Measurements from ENCODE around the gene NELL2.
"Not testable (repeated sequence)": the region's sequence is repeated elsewhere in the genome, so short reads cannot be mapped to it uniquely, and the experiment has no call there.

NELL2 gene

GRCh38 chr12:44875954-44876543 lies at the start of gene NELL2:
NELL2 (minus strand) TSS chr12:44876315; CDS start chr12:44875869, 446 bp downstream.
- H3K9me3 Mint-ChIP-seq: peaks cover 11% of the 10 kb centered on the region
- H3K27me3 Mint-ChIP-seq: peaks cover 23% of the 10 kb centered on the region
- peaks cover 5% of the 10 kb centered on the region for H3K36me3 Mint-ChIP-seq (ENCODE audit: low read depth)
- peak within 1 kb of the TSS; percentile 98 for H3K4me3 Mint-ChIP-seq
- H3K4me1 Mint-ChIP-seq (ENCODE audit: low read depth): peaks cover 39% of the 10 kb centered on the region
- H3K27ac Mint-ChIP-seq: peak within 1 kb of the TSS; percentile 90

GRCh38 chr12:44921736-44922135 lies 45.6 kb upstream of the NELL2 start:
- H3K27ac Mint-ChIP-seq: no peak overlapping the region
- H3K4me1 Mint-ChIP-seq (ENCODE audit: low read depth): no peaks in the 10 kb centered on the region
- H3K4me3 Mint-ChIP-seq: no peak overlapping the region
- H3K27me3 Mint-ChIP-seq: no peaks in the 10 kb centered on the region
- H3K36me3 Mint-ChIP-seq (ENCODE audit: low read depth): no peaks in the 10 kb centered on the region
- no peaks in the 10 kb centered on the region for H3K9me3 Mint-ChIP-seq

GRCh38 chr12:44917141-44917540 lies 41.0 kb upstream of the NELL2 start:
- no peaks in the 10 kb centered on the region for H3K9me3 Mint-ChIP-seq
- no peak overlapping the region for H3K27ac Mint-ChIP-seq
- H3K4me1 Mint-ChIP-seq (ENCODE audit: low read depth): no peaks in the 10 kb centered on the region
- no peaks in the 10 kb centered on the region for H3K36me3 Mint-ChIP-seq (ENCODE audit: low read depth)
- no peak overlapping the region for H3K4me3 Mint-ChIP-seq
- H3K27me3 Mint-ChIP-seq: no peaks in the 10 kb centered on the region

GRCh38 chr12:44915958-44916357 lies 39.8 kb upstream of the NELL2 start:
- Mint-ChIP-seq H3K4me3 (no peak overlapping the region), H3K27me3 (no peaks in the 10 kb centered on the region), H3K4me1 (ENCODE audit: low read depth) (no peaks in the 10 kb centered on the region), H3K36me3 (ENCODE audit: low read depth) (no peaks in the 10 kb centered on the region), H3K9me3 (no peaks in the 10 kb centered on the region), H3K27ac (peak overlapping the region; percentile 14)

- Mint-ChIP-seq H3K27me3 (no peaks in the 10 kb centered on the region), H3K27ac (no peak overlapping the region), H3K4me3 (no peak overlapping the region), H3K4me1 (ENCODE audit: low read depth) (no peaks in the 10 kb centered on the region), H3K36me3 (ENCODE audit: low read depth) (no peaks in the 10 kb centered on the region), H3K9me3 (peaks cover 4% of the 10 kb centered on the region)
These were observed 28.2 kb upstream of the NELL2 start for GRCh38 chr12:44904321-44904720.

- H3K4me3 Mint-ChIP-seq; H3K36me3 Mint-ChIP-seq (ENCODE audit: low read depth); H3K4me1 Mint-ChIP-seq (ENCODE audit: low read depth); H3K27me3 Mint-ChIP-seq; H3K27ac Mint-ChIP-seq: not testable (repeated sequence)
- H3K9me3 Mint-ChIP-seq: peaks cover 16% of the 10 kb centered on the region
These were observed 22.0 kb upstream of the NELL2 start for GRCh38 chr12:44898108-44898507.

GRCh38 chr12:44889926-44890325 lies 13.8 kb upstream of the NELL2 start:
- Mint-ChIP-seq H3K9me3 (peaks cover 3% of the 10 kb centered on the region), H3K27me3 (no peaks in the 10 kb centered on the region), H3K36me3 (ENCODE audit: low read depth) (no peaks in the 10 kb centered on the region), H3K27ac (no peak overlapping the region), H3K4me3 (no peak overlapping the region), H3K4me1 (ENCODE audit: low read depth) (no peaks in the 10 kb centered on the region)

GRCh38 chr12:44889162-44889561 lies 13.0 kb upstream of the NELL2 start:
- Mint-ChIP-seq H3K4me1 (ENCODE audit: low read depth) (no peaks in the 10 kb centered on the region), H3K36me3 (ENCODE audit: low read depth) (no peaks in the 10 kb centered on the region), H3K27me3 (no peaks in the 10 kb centered on the region), H3K9me3 (peaks cover 3% of the 10 kb centered on the region), H3K4me3 (no peak overlapping the region), H3K27ac (no peak overlapping the region)

- Mint-ChIP-seq H3K27me3 (no peaks in the 10 kb centered on the region), H3K4me1 (ENCODE audit: low read depth) (no peaks in the 10 kb centered on the region), H3K36me3 (ENCODE audit: low read depth) (no peaks in the 10 kb centered on the region), H3K4me3 (no peak overlapping the region), H3K27ac (no peak overlapping the region), H3K9me3 (peaks cover 8% of the 10 kb centered on the region)
These were observed 9.8 kb upstream of the NELL2 start for GRCh38 chr12:44885902-44886301.

- peaks cover 8% of the 10 kb centered on the region for H3K4me1 Mint-ChIP-seq (ENCODE audit: low read depth)
- peaks cover 15% of the 10 kb centered on the region for H3K27me3 Mint-ChIP-seq
- H3K9me3 Mint-ChIP-seq: peaks cover 16% of the 10 kb centered on the region
- no peak overlapping the region for H3K27ac Mint-ChIP-seq
- H3K4me3 Mint-ChIP-seq: no peak overlapping the region
- H3K36me3 Mint-ChIP-seq (ENCODE audit: low read depth): no peaks in the 10 kb centered on the region
These were observed 5.1 kb upstream of the NELL2 start for GRCh38 chr12:44881197-44881596.

- peaks cover 16% of the 10 kb centered on the region for H3K9me3 Mint-ChIP-seq
- peak overlapping the region; percentile 70 for H3K27ac Mint-ChIP-seq
- peak overlapping the region; percentile 94 for H3K4me3 Mint-ChIP-seq
- H3K27me3 Mint-ChIP-seq: peaks cover 23% of the 10 kb centered on the region
- peaks cover 5% of the 10 kb centered on the region for H3K36me3 Mint-ChIP-seq (ENCODE audit: low read depth)
- peaks cover 32% of the 10 kb centered on the region for H3K4me1 Mint-ChIP-seq (ENCODE audit: low read depth)
These were observed 662 bp upstream of the NELL2 start for GRCh38 chr12:44876544-44877410.

- peaks cover 23% of the 10 kb centered on the region for H3K27me3 Mint-ChIP-seq
- peaks cover 45% of the 10 kb centered on the region for H3K4me1 Mint-ChIP-seq (ENCODE audit: low read depth)
- H3K4me3 Mint-ChIP-seq: peak overlapping the region; percentile 98
- peak overlapping the region; percentile 90 for H3K27ac Mint-ChIP-seq
- peaks cover 8% of the 10 kb centered on the region for H3K36me3 Mint-ChIP-seq (ENCODE audit: low read depth)
- H3K9me3 Mint-ChIP-seq: peaks cover 11% of the 10 kb centered on the region
These were observed 630 bp downstream of the NELL2 start for GRCh38 chr12:44875417-44875953.

- H3K36me3 Mint-ChIP-seq (ENCODE audit: low read depth): peaks cover 13% of the 10 kb centered on the region
- peaks cover 23% of the 10 kb centered on the region for H3K27me3 Mint-ChIP-seq
- peaks cover 11% of the 10 kb centered on the region for H3K9me3 Mint-ChIP-seq
- H3K4me1 Mint-ChIP-seq (ENCODE audit: low read depth): peaks cover 50% of the 10 kb centered on the region
- H3K27ac Mint-ChIP-seq: peak overlapping the region; percentile 90
- peak overlapping the region; percentile 98 for H3K4me3 Mint-ChIP-seq
These were observed 1.1 kb downstream of the NELL2 start for GRCh38 chr12:44874981-44875416.

- peaks cover 22% of the 10 kb centered on the region for H3K27me3 Mint-ChIP-seq
- peak overlapping the region; percentile 98 for H3K4me3 Mint-ChIP-seq
- peaks cover 61% of the 10 kb centered on the region for H3K4me1 Mint-ChIP-seq (ENCODE audit: low read depth)
- H3K27ac Mint-ChIP-seq: peak overlapping the region; percentile 90
- H3K36me3 Mint-ChIP-seq (ENCODE audit: low read depth): peaks cover 23% of the 10 kb centered on the region
- H3K9me3 Mint-ChIP-seq: peaks cover 4% of the 10 kb centered on the region
These were observed 2.2 kb downstream of the NELL2 start for GRCh38 chr12:44873898-44874297.

GRCh38 chr12:44869503-44869902 lies 6.6 kb downstream of the NELL2 start:
- peak overlapping the region; percentile 74 for H3K4me3 Mint-ChIP-seq
- no peaks in the 10 kb centered on the region for H3K27me3 Mint-ChIP-seq
- H3K4me1 Mint-ChIP-seq (ENCODE audit: low read depth): peaks cover 71% of the 10 kb centered on the region

More at GRCh38 chr12:44869503-44869902, 6.6 kb downstream of the NELL2 start:
- peaks cover 53% of the 10 kb centered on the region for H3K36me3 Mint-ChIP-seq (ENCODE audit: low read depth)
- H3K27ac Mint-ChIP-seq: peak overlapping the region; percentile 80
- peaks cover 9% of the 10 kb centered on the region for H3K9me3 Mint-ChIP-seq
